GM19372 (cell line): ENCODE data around the gene GAS7.
"Not testable (repeated sequence)": the region's sequence is repeated elsewhere in the genome, so short reads cannot be mapped to it uniquely, and the experiment has no call there.

Experiments
- ATAC-seq: cut with Tn5 transposase; IDR thresholded peaks from one replicate; pipeline ENCODE4 v1.9.1; 2021; ENCODE audit warnings: mild to moderate bottlenecking, low read depth, moderate library complexity; ENCODE audit not compliant: unreplicated experiment

GAS7 gene

GRCh38 chr17:10116267-10116666 is 82.1 kb downstream of the GAS7 start:
- no peak for ATAC-seq

GRCh38 chr17:10115536-10115932 is 82.9 kb downstream of the GAS7 start:
- ATAC-seq: no peak

DNA sequence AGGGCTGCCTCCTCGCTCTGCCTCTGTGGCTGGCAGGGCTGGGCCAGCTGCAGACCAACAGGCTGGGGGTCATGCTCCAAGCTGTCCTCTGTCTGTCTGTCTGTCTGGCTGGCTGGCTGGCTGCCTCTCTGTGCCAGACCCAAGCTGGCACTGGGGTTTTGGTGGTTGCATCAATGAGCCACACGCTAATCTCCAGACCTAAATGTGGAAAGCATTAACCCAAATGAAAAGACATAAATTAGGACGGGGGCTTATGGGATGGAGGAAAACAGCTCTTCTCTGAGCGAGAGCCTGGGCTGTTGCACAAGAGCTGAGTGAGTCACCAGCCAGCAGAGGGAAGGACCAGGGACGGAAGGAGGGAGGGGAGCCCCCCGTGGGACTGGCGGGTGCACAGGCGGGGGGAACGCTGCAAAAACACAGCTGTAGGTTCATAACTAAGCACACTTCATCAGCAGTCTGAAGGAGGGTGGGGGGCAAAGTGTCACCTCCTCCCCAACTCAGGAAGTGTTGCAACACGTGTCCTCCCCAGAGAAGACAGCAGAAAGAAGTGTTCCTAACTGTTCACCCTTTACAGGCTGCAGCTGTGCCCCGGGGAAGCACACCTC is 83.4 kb downstream of the GAS7 start:
- no peak for ATAC-seq

- ATAC-seq: no peak
Measured at GRCh38 chr17:10112962-10113361, 85.4 kb downstream of the GAS7 start.

- no peak for ATAC-seq
Measured at GRCh38 chr17:10111907-10112452, 86.4 kb downstream of the GAS7 start.

DNA sequence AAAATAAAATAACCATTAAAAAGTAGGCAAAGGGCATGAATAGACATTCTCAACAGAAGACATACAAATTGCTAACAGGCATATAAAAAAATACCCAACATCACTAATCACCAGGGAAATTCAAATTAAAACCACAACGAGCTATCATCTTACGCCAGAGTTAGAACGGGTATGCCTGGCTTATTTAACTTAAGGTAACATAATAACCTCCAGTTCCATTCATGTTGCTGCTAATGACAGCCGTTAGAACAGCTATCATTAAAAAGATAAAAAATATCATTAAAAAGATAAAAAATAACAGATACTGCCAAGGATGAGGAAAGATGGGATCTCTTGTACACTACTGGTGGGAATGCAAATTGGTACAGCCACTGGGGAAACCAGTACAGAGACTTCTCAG is 89.3 kb downstream of the GAS7 start:
- no peak for ATAC-seq

DNA sequence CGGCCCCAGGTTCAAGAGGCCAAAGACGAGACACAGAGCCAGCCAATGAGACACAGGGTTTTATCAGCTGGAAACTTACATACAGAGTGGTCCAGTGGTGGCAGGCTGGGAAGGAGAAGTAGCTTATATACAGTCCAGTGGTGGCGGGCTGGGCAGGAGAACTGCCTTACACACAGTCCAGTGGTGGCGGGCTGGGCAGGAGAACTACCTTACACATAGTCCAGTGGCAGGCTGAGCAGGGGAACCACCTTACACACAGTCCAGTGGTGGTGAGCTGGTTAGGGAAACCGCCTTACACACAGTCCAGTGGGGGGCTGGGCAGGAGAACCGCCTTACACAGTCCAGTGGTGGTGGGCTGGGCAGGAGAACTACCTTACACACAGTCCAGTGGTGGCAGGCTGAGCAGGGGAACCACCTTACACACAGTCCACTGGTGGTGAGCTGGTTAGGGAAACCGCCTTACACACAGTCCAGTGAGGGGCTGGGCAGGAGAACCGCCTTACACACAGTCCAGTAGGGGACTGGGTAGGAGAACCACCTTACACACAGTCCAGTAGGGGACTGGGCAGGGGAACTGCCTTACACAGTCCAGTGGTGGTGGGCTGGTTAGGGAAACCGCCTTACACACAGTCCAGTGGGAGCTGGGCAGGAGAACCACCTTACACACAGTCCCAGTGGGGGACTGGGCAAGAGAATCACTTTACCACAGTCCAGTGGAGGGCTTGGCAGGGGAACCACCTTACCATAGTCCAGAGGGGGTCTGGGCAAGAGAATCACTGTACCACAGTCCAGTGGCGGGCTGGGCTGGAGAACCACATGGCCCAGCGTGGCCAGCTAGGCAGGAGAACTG is 90.9 kb downstream of the GAS7 start:
- ATAC-seq: no peak

GRCh38 chr17:10106067-10106466 is 92.3 kb downstream of the GAS7 start:
- no peak for ATAC-seq

DNA sequence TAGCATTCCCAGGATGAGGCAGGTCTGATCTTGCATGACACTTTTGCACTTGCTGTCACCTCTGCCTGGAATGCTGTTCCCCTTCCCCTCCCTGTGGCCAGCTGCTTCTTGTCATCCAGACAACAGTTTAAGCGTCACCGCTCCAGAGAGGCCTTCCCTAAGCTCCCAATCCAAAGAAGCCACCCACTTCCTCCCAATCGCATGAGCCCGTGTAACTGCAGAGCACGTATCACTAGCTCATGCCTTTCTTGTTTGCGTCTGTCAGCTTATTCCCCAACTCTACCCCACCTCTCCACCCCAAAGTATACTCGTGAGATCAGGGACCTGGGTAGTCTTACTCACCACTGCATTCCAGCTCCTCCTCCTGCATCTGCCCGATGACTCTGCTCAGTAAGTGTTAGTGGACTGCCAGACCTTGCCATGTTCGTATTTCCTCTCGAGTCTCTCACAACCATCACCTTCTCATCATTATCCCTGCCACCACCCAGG is 92.8 kb downstream of the GAS7 start:
- ATAC-seq: no peak

DNA sequence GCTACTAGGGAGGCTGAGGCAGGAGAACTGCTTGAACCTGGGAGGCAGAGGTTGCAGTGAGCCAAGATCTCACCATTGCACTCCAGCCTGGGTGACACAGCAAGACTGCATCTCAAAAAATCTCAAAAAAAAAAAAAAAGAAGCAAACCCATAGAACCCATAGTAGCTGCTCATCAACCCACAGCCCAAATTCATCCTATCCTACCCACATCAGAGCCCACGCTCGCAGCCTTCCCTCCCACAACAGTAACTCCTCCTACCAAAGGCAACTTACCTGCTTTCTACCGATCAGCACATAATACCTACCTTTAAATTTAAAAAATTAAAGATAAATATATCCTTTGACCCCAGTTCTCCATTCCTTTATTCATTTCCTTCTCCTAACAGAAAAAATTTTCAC is 94.7 kb downstream of the GAS7 start:
- ATAC-seq: no peak

GRCh38 chr17:10102817-10103216 is 95.6 kb downstream of the GAS7 start:
- no peak for ATAC-seq

DNA sequence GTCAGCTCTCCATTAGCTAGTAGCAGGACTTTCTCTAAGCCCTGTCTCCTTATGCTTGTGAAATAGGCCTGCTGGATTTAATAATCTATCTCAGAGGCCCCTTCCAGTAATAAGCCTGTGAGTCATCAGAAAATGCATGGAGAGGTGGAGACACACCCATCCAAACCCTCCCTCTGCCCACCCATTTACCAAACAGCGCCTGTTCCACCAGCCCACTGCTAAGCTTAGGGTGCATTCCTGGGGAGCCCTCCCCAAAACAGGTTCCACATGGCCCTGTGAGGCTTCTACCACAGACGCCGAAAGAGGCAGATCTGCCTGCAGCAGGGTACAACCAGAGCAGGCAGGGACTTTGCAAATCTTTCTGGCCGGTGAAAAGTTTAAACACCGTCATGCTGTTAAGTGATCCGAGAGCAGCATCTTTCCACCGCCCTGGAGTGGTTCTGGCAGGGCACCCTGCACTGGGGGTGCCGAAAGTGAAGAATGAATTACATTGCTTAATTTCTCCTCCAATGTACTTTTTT is 99.3 kb downstream of the GAS7 start:
- no peak for ATAC-seq

DNA sequence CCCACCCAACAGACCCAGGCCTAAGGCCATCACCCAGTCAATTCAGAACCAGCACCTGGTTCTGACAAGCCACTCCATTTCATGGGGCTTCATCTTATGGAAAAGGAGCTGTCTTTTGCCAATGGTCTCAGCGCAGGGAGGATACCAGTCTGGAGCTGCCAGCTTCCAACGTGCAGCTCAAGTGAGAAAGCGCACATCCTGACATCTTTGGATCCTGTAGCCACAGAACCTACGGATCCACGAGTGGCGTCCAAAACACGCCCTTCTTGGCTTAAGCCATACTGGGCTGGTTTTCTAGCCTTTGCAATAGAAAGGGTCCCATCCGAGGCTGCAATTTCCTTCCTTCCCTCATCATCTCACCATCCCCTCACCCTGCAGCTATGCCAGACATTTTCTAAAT is 101.8 kb downstream of the GAS7 start:
- ATAC-seq: no peak

- ATAC-seq: not testable (repeated sequence)
Measured at GRCh38 chr17:10095295-10095694, 103.1 kb downstream of the GAS7 start.

GRCh38 chr17:10094797-10095196 is 103.6 kb downstream of the GAS7 start:
- ATAC-seq: no peak

- ATAC-seq: no peak
Measured at GRCh38 chr17:10092595-10092994, 105.8 kb downstream of the GAS7 start.

DNA sequence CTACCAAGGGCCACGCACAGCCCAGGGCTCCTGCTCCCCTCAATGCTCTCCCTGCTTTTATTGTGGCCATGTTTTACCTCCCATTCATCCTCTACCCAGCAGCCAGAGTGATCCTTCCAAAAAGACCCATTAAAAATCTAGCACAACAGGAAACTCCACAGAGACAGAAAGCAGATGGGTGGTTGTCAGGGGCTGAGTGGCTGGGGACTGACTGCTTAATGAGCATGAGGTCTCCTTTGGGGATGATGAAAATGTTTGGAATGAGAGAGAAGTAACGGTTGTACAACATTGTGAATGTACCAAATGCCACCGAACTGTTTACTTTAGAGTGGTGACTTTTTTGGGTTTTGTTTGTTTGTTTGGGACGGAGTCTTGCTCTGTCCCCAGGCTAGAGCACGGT is 107.4 kb downstream of the GAS7 start:
- no peak for ATAC-seq

GRCh38 chr17:10089196-10089804 is 109.1 kb downstream of the GAS7 start:
- ATAC-seq: no peak

DNA sequence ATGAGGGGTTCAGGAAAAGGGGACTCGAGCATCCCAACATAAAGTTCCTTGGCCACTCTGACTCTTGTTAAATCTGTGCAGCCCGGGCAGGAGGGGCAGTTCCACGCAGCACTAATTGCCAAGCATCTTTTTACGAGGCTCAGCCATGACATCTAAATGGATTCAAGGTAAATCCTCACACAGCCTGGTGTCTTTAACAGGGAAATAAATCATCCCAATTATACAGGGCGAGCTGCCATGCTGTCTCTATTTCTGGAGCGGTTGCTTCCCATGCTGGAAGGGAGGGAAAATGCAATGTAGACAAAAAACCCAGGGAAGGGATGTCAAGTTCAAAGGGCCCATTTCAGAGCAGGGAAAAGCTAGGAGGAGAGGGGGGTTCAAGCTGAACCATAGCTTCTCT is 110.0 kb downstream of the GAS7 start:
- no peak for ATAC-seq

GRCh38 chr17:10087355-10087754 is 111.1 kb downstream of the GAS7 start:
- no peak for ATAC-seq

GRCh38 chr17:10083864-10084263 is 114.5 kb downstream of the GAS7 start:
- no peak for ATAC-seq
